K562 (cell line): ENCODE measurements around the gene UBE3B. TPM values are rescaled to one million over a fixed set of nuclear protein-coding genes. Genes with fewer than 3 reads are reported as not detected.

Experiments used
- CCAR2 ChIP-seq: fragments of 200-400 bp; formaldehyde crosslinking; IDR thresholded peaks from 2 replicates; pipeline ENCODE4 v1.6.1; 2017; ENCODE audit warnings: mild to moderate bottlenecking, low read depth, low read length
- HIVEP1 ChIP-seq: fragments of 250-450 bp; sonication (Bioruptor Pico); IDR thresholded peaks from 2 replicates; pipeline ENCODE4 v1.4.0; 2020; ENCODE audit warnings: mild to moderate bottlenecking
- NR3C1 ChIP-seq: sonication (generic); formaldehyde crosslinking; IDR thresholded peaks from 2 replicates; pipeline ENCODE4 v1.8.1; 2022; ENCODE audit warnings: missing genetic modification reagents
- PHF8 ChIP-seq: fragments of 200-600 bp; sonication (generic); IDR thresholded peaks from 2 replicates; pipeline ENCODE4 v1.6.1; 2012; ENCODE audit warnings: mixed run types, mild to moderate bottlenecking, inconsistent platforms, low read length, moderate library complexity, borderline replicate concordance
- TCF7 ChIP-seq: sonication (generic); IDR thresholded peaks from 2 replicates; pipeline ENCODE4 v1.6.1; 2016; ENCODE audit warnings: antibody characterized with exemption, borderline replicate concordance
- ZNF57 ChIP-seq: fragments of 450-650 bp; formaldehyde crosslinking; IDR thresholded peaks from 2 replicates; pipeline ENCODE4 v1.4.0; 2020; ENCODE audit warnings: mild to moderate bottlenecking, moderate library complexity
- polyA plus RNA-seq, 8 experiments: library from polyadenylated mRNA; depleted of rRNA in 4 of 8; stranded (reverse) in 5 of 8; unstranded in 3 of 8; fragments of >200 nt; fragmentation: Nextera tagmentation in 2 of 8; fragmentation: Illumina TruSeq in 1 of 8; extraction: Ambion mirVana in 2 of 8; extraction: Trizol in 1 of 8; gene quantifications; 2 replicates each; pipeline versions ENCODE4 v1.2.1 to v1.2.3, GENCODE V29; 2011 to 2014; ENCODE audit warnings: inconsistent platforms in 1 of 8, missing spikeins in 1 of 8
- total RNA-seq, 7 experiments: library from RNA; depleted of rRNA in 6 of 7; stranded (reverse); fragments of >200 nt in 6 of 7; fragmentation: Illumina TruSeq in 2 of 7; extraction: Trizol in 2 of 7; gene quantifications; 2 replicates each; pipeline versions ENCODE4 v1.2.1 to v1.2.3, GENCODE V29; 2011 to 2021; ENCODE audit warnings: low replicate concordance in 1 of 7
- TF ChIP-seq, protein P1 (sequence below), 2 experiments: fragments of 450-650 bp; formaldehyde crosslinking in 1 of 2; IDR thresholded peaks; 2 replicates each; pipeline versions ENCODE4 v1.4.0 to v1.6.1; 2014 to 2020; ENCODE audit warnings: mild to moderate bottlenecking in 2 of 2, borderline replicate concordance in 1 of 2, low read depth in 1 of 2
- TF ChIP-seq, protein P2 (sequence below): sonication (generic); formaldehyde crosslinking; IDR thresholded peaks from 2 replicates; pipeline ENCODE4 v1.8.1; 2023; ENCODE audit warnings: mild to moderate bottlenecking, missing genetic modification reagents
- TF ChIP-seq, protein P3 (sequence below): fragments of 450-650 bp; IDR thresholded peaks from 2 replicates; pipeline ENCODE4 v1.6.1; 2014; ENCODE audit warnings: low read depth, mild to moderate bottlenecking, moderate library complexity, borderline replicate concordance

Gene UBE3B
- total and polyA plus RNA-seq, 9 of the 15 experiments (the other 6 are each of a cell fraction or from before 2014, with no cell fraction given): 7.6 to 23.6 (median 15.5) TPM

DNA sequence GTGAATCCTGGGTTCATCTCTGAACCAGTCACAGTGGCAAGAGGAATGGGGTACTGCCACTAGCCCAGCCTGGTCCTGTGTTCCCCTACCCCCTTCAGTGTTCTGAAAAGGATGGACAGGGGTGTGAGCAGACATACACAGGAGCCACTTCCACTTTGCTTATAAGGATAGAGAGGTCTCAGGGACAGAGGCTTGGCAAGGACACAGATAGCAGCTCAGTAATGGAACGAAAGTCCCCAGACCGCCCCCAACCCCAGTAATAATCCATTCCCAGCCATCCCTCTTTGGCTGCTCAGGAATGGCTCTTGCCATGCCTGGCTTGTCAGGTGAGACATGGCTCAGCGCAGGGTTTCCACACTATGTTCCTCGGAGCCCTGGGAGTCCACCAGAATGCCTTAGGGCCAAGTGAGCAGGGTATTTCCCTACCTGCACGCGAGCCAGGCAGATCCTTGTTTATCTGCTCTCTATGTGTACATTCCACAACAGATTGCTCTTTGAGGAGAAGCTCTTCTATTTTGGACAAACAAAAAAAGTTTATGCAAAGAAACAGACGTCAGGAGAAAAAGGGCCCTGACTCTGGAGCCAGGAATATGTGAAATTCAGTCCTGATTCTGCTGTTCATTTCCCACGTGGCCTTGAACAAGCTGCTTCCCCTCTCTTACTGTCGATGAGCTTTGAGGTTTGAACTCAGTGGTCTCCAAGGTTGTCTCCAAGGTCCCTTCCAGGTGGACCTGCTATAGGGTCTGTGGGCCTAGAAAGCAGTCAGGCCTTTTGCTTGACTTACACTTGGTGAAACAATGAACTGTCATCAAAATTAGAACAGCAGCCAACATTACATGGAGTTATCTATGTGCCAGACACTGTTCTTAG is 10.0 kb downstream of the UBE3B start (continued):
- TF ChIP-seq, protein P1, sequence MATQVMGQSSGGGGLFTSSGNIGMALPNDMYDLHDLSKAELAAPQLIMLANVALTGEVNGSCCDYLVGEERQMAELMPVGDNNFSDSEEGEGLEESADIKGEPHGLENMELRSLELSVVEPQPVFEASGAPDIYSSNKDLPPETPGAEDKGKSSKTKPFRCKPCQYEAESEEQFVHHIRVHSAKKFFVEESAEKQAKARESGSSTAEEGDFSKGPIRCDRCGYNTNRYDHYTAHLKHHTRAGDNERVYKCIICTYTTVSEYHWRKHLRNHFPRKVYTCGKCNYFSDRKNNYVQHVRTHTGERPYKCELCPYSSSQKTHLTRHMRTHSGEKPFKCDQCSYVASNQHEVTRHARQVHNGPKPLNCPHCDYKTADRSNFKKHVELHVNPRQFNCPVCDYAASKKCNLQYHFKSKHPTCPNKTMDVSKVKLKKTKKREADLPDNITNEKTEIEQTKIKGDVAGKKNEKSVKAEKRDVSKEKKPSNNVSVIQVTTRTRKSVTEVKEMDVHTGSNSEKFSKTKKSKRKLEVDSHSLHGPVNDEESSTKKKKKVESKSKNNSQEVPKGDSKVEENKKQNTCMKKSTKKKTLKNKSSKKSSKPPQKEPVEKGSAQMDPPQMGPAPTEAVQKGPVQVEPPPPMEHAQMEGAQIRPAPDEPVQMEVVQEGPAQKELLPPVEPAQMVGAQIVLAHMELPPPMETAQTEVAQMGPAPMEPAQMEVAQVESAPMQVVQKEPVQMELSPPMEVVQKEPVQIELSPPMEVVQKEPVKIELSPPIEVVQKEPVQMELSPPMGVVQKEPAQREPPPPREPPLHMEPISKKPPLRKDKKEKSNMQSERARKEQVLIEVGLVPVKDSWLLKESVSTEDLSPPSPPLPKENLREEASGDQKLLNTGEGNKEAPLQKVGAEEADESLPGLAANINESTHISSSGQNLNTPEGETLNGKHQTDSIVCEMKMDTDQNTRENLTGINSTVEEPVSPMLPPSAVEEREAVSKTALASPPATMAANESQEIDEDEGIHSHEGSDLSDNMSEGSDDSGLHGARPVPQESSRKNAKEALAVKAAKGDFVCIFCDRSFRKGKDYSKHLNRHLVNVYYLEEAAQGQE (IDR thresholded peaks at IDR 0.05; ENCODE audit: borderline replicate concordance): no peak
- TF ChIP-seq, protein P1 (CRISPR knock-in tag; IDR thresholded peaks at IDR 0.05; ENCODE audit: low read depth): no peak
- no peak for TF ChIP-seq TCF7
- TF ChIP-seq, protein P2, sequence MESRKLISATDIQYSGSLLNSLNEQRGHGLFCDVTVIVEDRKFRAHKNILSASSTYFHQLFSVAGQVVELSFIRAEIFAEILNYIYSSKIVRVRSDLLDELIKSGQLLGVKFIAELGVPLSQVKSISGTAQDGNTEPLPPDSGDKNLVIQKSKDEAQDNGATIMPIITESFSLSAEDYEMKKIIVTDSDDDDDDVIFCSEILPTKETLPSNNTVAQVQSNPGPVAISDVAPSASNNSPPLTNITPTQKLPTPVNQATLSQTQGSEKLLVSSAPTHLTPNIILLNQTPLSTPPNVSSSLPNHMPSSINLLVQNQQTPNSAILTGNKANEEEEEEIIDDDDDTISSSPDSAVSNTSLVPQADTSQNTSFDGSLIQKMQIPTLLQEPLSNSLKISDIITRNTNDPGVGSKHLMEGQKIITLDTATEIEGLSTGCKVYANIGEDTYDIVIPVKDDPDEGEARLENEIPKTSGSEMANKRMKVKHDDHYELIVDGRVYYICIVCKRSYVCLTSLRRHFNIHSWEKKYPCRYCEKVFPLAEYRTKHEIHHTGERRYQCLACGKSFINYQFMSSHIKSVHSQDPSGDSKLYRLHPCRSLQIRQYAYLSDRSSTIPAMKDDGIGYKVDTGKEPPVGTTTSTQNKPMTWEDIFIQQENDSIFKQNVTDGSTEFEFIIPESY (CRISPR knock-in tag): no peak
- TF ChIP-seq, protein P3, sequence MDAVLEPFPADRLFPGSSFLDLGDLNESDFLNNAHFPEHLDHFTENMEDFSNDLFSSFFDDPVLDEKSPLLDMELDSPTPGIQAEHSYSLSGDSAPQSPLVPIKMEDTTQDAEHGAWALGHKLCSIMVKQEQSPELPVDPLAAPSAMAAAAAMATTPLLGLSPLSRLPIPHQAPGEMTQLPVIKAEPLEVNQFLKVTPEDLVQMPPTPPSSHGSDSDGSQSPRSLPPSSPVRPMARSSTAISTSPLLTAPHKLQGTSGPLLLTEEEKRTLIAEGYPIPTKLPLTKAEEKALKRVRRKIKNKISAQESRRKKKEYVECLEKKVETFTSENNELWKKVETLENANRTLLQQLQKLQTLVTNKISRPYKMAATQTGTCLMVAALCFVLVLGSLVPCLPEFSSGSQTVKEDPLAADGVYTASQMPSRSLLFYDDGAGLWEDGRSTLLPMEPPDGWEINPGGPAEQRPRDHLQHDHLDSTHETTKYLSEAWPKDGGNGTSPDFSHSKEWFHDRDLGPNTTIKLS: no peak
- TF ChIP-seq PHF8: no peak
- no peak for TF ChIP-seq ZNF57
- TF ChIP-seq HIVEP1 (CRISPR knock-in tag): no peak
- no peak for TF ChIP-seq NR3C1 (CRISPR knock-in tag)
- TF ChIP-seq CCAR2: no peak
